Adrenal gland (tissue), 12 donors: Measurements from ENCODE around the gene CHTF8. TPM values are rescaled to one million over a fixed set of nuclear protein-coding genes. Genes with fewer than 3 reads are reported as not detected.

Experiments
- DNase-seq, 7 donors: peaks; one replicate each; pipeline ENCODE4 v3.0.0-alpha.2; 2019 to 2020
- H3K27ac ChIP-seq, 5 donors: fragments of 200-600 bp; sonication (generic) in 4 of 5; 1 replicate in 3 of 5; 2 replicates in 2 of 5; pipeline versions ENCODE4 v1.5.1 to v1.8.0; 2016 to 2020; ENCODE audit warnings: mild to moderate bottlenecking in 1 of 5
- H3K27me3 ChIP-seq: fragments of 200-600 bp; 2 replicates; pipeline ENCODE4 v1.8.0; 2021
- H3K36me3 ChIP-seq, 2 donors: fragments of 200-600 bp; replicated peaks in 1 of 2; 1 replicate in 1 of 2; 2 replicates in 1 of 2; pipeline versions ENCODE4 v1.5.1 to v1.8.0; 2018 to 2022
- H3K4me1 ChIP-seq, 2 donors: fragments of 200-600 bp; replicated peaks in 1 of 2; 1 replicate in 1 of 2; 2 replicates in 1 of 2; pipeline versions ENCODE4 v1.5.1 to v1.8.0; 2018 to 2021
- H3K4me3 ChIP-seq, 4 donors: fragments of 200-600 bp; sonication (generic) in 3 of 4; one replicate each; pipeline ENCODE4 v1.5.1; 2016 to 2018
- H3K9me3 ChIP-seq, 3 donors: fragments of 200-600 bp; sonication (generic) in 1 of 3; replicated peaks in 1 of 3; 1 replicate in 2 of 3; 2 replicates in 1 of 3; pipeline versions ENCODE4 v1.5.1 to v1.8.0; 2016 to 2021
- POLR2A ChIP-seq, 2 donors: fragments of 450-650 bp; IDR thresholded peaks; one replicate each; pipeline ENCODE4 v1.6.1; 2017; ENCODE audit warnings: antibody characterized with exemption in 2 of 2, mild to moderate bottlenecking in 2 of 2, moderate library complexity in 1 of 2
- WGBS, 4 donors: extraction: QIAGEN DNeasy Blood & Tissue Kit in 2 of 4; methylation state at CpG; one replicate each; pipeline versions ENCODE4 v1.1.5 to v1.1.7; 2013 to 2017; 5-methylcytosine and 5-hydroxymethylcytosine counted together
- intact Hi-C, 2 donors: fragments of 100-400 bp; cut with DNase I; formaldehyde crosslinking; loops; one replicate each; pipeline versions ENCODE4 v1.14.1 to v1.15.0; 2022 to 2023
- polyA plus RNA-seq, 3 donors: library from polyadenylated mRNA; stranded (reverse); fragments of 200-250 nt in 2 of 3; fragments of 350-450 nt in 1 of 3; fragmentation: Illumina TruSeq in 1 of 3; extraction: RNeasy Lipid Tissue Mini Kit (QIAGEN cat#74804) in 1 of 3; gene quantifications; one replicate each; pipeline ENCODE4 v1.2.3, GENCODE V29; 2013 to 2014
- total RNA-seq, 9 donors: library from RNA; depleted of rRNA in 4 of 9; stranded (reverse); fragments of >200 nt in 4 of 9; fragments of 120-200 nt in 1 of 9; fragmentation: NEBNext Ultra II Directional in 1 of 9; extraction: Animal tissue kit (Norgen Biotek cat#: 25700) in 1 of 9; gene quantifications; one replicate each; pipeline versions ENCODE4 v1.1.0 to v1.2.4, GENCODE V29; 2013 to 2023
- TF ChIP-seq, protein P1 (sequence below), 6 experiments: fragments of 450-650 bp in 4 of 6; fragments of 200-600 bp in 2 of 6; sonication (generic) in 1 of 6; IDR thresholded peaks; 1 replicate in 5 of 6; 2 replicates in 1 of 6; pipeline versions ENCODE4 v1.5.1 to v1.8.0; 2016 to 2021; ENCODE audit warnings: antibody characterized with exemption in 6 of 6, mild to moderate bottlenecking in 2 of 6, moderate library complexity in 1 of 6
- donor health status: healthy with polysubstance abuse.
- donor health status: Bipolar disorder and iron deficiency.
- donor health status: DM: yes; HTN: yes; CAD: no.
- donor health status: DM: no; HTN: no; CAD: no.
- donor health status: DM: no; HTN: no; CAD: no.
- donor health status: DM: yes; HTN: yes; CAD: no.

CHTF8 gene
- total and polyA plus RNA-seq, 12 donors, result 34.0 to 207 (median 81.7) TPM

DNA sequence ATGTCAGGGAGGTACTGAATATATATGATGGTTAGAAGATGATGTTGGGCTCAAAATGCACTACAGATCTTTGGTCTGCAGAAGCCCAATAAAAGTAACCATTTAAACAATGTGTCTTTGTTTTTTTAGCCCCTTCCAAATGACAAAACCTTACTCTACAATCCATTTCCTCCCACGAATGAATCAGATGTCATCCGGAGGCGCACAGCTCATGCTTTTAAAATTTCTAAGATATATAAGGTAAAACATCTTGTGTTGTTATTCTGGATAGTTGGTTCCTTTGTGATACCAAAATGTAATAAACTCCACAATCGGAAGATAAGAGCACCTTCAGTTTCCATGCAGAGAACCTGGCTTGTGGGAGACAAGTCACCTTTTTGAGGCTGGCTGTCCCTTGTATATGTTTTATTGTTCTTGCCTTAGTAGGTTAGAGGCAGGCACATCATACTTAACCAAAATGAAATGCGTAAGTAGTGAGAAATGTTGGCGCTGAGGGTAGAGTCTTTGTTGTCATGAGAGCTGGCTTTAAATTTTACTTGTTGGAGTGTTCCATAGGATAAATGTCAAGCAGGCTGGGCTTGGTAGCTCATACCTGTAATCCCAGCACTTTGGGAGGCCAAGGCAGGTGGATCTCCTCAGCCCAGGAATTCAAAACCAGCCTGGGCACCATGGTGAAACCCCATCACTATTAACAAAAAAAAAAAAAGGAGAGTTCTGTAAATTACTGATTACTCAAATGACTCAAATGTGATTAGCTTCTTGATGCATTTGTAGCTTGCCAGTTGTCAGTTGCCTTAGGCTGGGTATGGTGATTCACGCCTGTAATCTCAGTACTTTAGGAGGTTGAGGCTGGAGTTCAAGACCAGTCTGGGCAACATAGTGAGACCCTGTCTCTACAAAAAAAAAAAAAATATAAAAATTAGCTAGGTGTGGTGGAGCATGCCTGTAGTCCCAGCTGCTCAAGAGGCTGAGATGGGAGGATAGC, 34.9 kb upstream of the CHTF8 start:
- intact Hi-C loops, result no loop called here
- peak in 1 of 7 donors; percentile 5 for DNase-seq
- Histone ChIP-seq H3K9me3 (no peaks in the 10 kb centered on the region), H3K4me3 (no peak overlapping the region), H3K27me3 (no peaks in the 10 kb centered on the region), H3K4me1 (peaks cover 4 to 7% of the 10 kb centered on the region in 2 donors), H3K27ac (no peak overlapping the region), H3K36me3 (peaks cover 0 to 52% of the 10 kb centered on the region in 2 donors)
- WGBS, 4 donors, result 91 to 94% (median 92%) methylated on average over 7 of the region's 7 CpGs
- TF ChIP-seq, protein P1, sequence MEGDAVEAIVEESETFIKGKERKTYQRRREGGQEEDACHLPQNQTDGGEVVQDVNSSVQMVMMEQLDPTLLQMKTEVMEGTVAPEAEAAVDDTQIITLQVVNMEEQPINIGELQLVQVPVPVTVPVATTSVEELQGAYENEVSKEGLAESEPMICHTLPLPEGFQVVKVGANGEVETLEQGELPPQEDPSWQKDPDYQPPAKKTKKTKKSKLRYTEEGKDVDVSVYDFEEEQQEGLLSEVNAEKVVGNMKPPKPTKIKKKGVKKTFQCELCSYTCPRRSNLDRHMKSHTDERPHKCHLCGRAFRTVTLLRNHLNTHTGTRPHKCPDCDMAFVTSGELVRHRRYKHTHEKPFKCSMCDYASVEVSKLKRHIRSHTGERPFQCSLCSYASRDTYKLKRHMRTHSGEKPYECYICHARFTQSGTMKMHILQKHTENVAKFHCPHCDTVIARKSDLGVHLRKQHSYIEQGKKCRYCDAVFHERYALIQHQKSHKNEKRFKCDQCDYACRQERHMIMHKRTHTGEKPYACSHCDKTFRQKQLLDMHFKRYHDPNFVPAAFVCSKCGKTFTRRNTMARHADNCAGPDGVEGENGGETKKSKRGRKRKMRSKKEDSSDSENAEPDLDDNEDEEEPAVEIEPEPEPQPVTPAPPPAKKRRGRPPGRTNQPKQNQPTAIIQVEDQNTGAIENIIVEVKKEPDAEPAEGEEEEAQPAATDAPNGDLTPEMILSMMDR (IDR thresholded peaks at IDR 0.05), result no peak
- TF ChIP-seq POLR2A (IDR thresholded peaks at IDR 0.05), result no peak

DNA sequence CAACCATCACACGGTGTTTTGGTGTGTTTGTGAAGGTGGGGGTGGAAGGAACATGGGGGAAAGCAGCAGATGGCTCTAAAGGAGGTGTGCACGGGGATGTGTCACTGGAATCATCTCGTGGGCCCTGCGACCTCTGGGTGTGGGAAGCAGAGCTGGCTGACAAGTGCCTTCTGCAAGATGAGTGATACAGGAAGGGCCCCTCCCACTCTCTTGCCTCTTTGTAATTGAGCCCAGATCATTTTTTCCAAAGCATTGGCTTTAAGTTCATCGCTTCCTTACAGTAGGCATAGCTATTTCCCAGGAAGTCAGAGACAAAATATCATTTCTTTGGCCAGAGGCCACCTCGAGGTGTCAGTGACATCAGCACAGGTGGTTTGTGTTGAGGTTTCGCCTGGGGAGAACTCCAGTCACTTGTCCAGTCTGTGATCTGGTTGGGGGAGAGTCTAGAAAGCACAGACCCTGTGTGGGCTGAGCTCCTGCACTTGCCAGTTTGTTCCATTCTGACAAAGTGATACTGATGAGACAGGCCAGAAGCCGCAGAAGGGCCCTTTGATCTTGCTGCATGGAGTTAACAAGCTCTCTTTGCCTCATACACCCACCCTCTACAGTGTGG, 33.9 kb upstream of the CHTF8 start:
- no peak for TF ChIP-seq POLR2A (IDR thresholded peaks at IDR 0.05)
- TF ChIP-seq, protein P1 (IDR thresholded peaks at IDR 0.05), result no peak
- Histone ChIP-seq H3K4me1 (peaks cover 0 to 4% of the 10 kb centered on the region in 2 donors), H3K4me3 (no peak overlapping the region), H3K27ac (no peak overlapping the region), H3K36me3 (peaks cover 0 to 54% of the 10 kb centered on the region in 2 donors), H3K9me3 (no peaks in the 10 kb centered on the region), H3K27me3 (no peaks in the 10 kb centered on the region)
- DNase-seq, result no peak
- WGBS, 4 donors, result 73 to 80% (median 77%) methylated on average over 7 to 8 of the region's 8 CpGs
- intact Hi-C loops, result no loop called here

DNA sequence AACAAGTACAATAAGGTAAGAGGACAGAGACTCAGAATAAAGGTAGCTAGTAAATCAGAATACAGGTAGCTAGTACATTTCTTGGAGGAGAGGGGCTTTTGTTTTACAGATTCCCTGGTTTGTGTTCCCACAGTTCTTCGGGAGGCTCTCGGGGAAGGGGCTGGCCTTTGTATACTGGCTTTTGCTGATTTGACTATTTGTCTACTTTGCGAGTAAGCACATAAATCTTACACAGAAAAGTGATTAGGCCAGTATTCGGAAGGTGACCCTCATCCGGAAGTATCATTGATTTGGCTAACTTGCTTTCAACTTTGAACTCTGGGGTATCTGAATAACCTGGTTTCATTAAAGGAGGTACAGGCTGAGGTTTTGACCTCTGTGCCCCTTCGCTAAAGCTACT, 33.2 kb upstream of the CHTF8 start:
- 88 to 94% (median 93%) methylated on average over 6 of the region's 6 CpGs for WGBS, 4 donors
- Histone ChIP-seq H3K27me3 (no peaks in the 10 kb centered on the region), H3K4me1 (no peaks in the 10 kb centered on the region), H3K27ac (no peak overlapping the region), H3K4me3 (no peak overlapping the region), H3K9me3 (no peaks in the 10 kb centered on the region), H3K36me3 (peaks cover 0 to 62% of the 10 kb centered on the region in 2 donors)
- no peak for TF ChIP-seq POLR2A (IDR thresholded peaks at IDR 0.05)
- TF ChIP-seq, protein P1 (IDR thresholded peaks at IDR 0.05), result no peak
- DNase-seq, result peak in 1 of 7 donors; percentile 3
- intact Hi-C loops, result no loop called here

DNA sequence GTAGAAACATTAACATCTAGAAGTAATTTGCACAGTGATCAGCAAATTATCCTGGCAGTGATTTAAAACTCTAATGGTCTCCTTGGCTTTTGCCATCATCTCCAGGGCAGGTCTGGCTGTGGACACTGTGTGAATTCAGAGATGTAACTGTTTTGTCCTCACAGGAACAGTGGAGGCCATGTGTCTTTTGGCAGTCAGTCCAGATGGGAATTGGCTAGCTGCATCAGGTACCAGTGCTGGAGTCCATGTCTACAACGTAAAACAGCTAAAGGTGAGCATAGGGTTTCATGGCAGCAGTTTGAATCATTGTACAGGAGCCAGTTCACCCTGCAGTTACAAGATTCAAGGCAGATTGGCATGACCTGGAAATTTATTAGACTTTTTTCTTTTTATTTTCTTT, 27.8 kb upstream of the CHTF8 start:
- Histone ChIP-seq H3K36me3 (peaks cover 0 to 56% of the 10 kb centered on the region in 2 donors), H3K27me3 (no peaks in the 10 kb centered on the region), H3K4me3 (no peak overlapping the region), H3K9me3 (no peaks in the 10 kb centered on the region), H3K27ac (no peak overlapping the region), H3K4me1 (no peaks in the 10 kb centered on the region)
- no peak for TF ChIP-seq POLR2A (IDR thresholded peaks at IDR 0.05)
- TF ChIP-seq, protein P1 (IDR thresholded peaks at IDR 0.05), result no peak
- 83 to 95% (median 87%) methylated on average over 1 of the region's 1 CpG for WGBS, 4 donors
- peak in 1 of 7 donors; percentile 33 for DNase-seq
- intact Hi-C loops, result no loop called here
